ENCODE measurements around the gene ALDH1A3.

Gene ALDH1A3

DNA sequence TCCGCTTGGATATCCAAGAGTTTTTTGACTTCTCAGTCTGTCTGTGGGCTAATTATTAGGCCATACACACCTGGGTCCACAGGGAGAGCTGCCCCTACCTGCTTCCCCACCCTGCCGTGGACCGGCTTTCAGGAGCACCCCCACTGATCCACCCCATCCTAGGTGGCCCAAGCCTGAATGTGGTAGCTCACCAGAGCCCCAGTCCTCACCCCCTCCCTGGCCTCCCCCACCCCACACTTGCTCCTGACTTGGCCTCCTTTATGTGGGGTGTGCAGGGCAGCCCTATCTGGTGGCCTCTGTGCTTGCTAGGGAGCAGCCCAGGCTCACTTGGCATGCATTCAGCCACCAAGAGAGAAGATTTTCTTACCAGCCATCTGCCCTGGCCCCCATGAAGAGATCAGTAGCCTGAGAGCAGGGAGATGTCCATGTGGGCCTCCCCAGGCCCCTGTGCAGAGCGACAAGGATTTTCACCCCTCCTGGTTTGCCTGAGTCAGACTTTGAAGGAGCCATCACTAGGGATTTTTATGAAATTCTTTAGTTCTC, 50.7 kb downstream of the ALDH1A3 start:
- DNase-seq (ENCODE audit: low read depth) = no peak
- TF ChIP-seq, protein P1, sequence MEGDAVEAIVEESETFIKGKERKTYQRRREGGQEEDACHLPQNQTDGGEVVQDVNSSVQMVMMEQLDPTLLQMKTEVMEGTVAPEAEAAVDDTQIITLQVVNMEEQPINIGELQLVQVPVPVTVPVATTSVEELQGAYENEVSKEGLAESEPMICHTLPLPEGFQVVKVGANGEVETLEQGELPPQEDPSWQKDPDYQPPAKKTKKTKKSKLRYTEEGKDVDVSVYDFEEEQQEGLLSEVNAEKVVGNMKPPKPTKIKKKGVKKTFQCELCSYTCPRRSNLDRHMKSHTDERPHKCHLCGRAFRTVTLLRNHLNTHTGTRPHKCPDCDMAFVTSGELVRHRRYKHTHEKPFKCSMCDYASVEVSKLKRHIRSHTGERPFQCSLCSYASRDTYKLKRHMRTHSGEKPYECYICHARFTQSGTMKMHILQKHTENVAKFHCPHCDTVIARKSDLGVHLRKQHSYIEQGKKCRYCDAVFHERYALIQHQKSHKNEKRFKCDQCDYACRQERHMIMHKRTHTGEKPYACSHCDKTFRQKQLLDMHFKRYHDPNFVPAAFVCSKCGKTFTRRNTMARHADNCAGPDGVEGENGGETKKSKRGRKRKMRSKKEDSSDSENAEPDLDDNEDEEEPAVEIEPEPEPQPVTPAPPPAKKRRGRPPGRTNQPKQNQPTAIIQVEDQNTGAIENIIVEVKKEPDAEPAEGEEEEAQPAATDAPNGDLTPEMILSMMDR (IDR thresholded peaks at IDR 0.05; ENCODE audit: control insufficient read depth, extremely low read depth, insufficient read depth) = no peak
- no peak overlapping the region for H3K4me3 ChIP-seq (ENCODE audit: low read depth, low read length)

DNA sequence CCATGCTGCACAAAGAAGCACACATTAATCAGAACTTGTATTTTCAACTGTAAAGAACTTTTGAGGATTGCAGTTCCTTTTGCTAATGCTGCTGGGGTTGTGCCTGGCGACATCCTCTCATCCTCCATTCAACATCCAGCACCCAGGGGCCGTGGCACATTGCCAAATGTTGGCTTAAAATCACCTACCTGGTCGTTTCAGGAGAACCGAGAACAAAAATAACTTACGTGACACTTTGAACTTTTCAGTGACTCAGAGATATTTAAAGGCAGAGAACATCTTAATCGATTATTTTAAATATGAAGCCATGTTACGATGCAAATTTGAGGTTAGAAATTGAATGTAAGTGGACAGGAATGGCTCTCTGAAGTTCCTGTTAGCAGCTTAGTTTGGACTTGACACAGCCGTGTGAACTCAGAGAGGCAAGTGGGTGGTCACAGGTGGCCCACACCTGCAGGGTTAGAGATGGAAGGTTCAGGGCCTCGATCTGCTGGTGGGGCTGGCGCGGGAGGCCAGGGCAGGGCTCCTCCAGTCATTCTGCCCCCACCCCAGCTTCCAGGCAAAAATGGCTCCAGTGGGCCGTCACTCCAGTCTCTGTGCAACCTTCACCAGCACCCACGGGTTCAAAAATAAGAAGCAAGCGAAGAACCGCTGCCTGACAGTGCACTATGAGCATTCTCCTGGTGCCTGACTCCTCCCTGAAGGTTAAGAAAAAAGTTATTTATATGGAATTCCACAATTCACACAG, 51.7 kb downstream of the ALDH1A3 start:
- no peak for DNase-seq (ENCODE audit: low read depth)
- TF ChIP-seq, protein P1 (IDR thresholded peaks at IDR 0.05; ENCODE audit: control insufficient read depth, extremely low read depth, insufficient read depth) = no peak
- H3K4me3 ChIP-seq (ENCODE audit: low read depth, low read length) = no peak overlapping the region

GRCh38 chr15:100932676-100933348, 53.2 kb downstream of the ALDH1A3 start:
- TF ChIP-seq, protein P1 (IDR thresholded peaks at IDR 0.05; ENCODE audit: control insufficient read depth, extremely low read depth, insufficient read depth) = no peak
- DNase-seq (ENCODE audit: low read depth) = no peak
- no peak overlapping the region for H3K4me3 ChIP-seq (ENCODE audit: low read depth, low read length)

GRCh38 chr15:100934166-100934565, 54.5 kb downstream of the ALDH1A3 start:
- H3K4me3 ChIP-seq (ENCODE audit: low read depth, low read length) = no peak overlapping the region
- no peak for DNase-seq (ENCODE audit: low read depth)
- TF ChIP-seq, protein P1 (IDR thresholded peaks at IDR 0.05; ENCODE audit: control insufficient read depth, extremely low read depth, insufficient read depth) = no peak

DNA sequence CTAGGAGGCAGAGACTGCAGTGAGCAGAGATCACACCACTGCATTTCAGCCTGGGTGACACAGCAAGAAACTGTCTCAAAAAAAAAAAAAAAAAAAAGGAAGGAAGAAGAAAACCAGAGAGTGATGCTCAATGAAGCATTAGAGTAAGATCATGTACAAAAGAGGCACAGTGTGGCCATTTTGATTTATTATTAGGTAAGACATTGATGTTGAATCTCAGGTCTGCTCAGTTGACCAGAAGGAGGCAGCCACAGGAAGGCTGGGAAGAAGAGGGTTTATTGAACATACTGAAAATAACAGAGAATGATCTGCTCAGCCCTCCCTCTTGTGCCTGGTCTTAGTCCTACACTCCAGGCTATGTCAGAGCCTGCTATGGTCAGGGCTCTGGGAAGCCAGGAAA, 55.1 kb downstream of the ALDH1A3 start:
- no peak overlapping the region for H3K4me3 ChIP-seq (ENCODE audit: low read depth, low read length)
- TF ChIP-seq, protein P1 (IDR thresholded peaks at IDR 0.05; ENCODE audit: control insufficient read depth, extremely low read depth, insufficient read depth) = 0 out of 2 replicates have a peak, but pooled peaks have one; percentile 1
- no peak for DNase-seq (ENCODE audit: low read depth)

- no peak overlapping the region for H3K4me3 ChIP-seq (ENCODE audit: low read depth, low read length)
- no peak for DNase-seq (ENCODE audit: low read depth)
Observed at GRCh38 chr15:100937171-100937570, 57.5 kb downstream of the ALDH1A3 start.

More at GRCh38 chr15:100937171-100937570, 57.5 kb downstream of the ALDH1A3 start:
- TF ChIP-seq, protein P1 (IDR thresholded peaks at IDR 0.05; ENCODE audit: control insufficient read depth, extremely low read depth, insufficient read depth) = no peak
